ENCODE measurements around the gene CDC73. TPM values are rescaled to one million over a fixed set of nuclear protein-coding genes. Genes with fewer than 3 reads are reported as not detected.

CDC73 gene
- total and polyA plus RNA-seq, 2 of the 13 experiments (the other 11 are each of a cell fraction or from before 2014, with no cell fraction given): 20.2 to 26.3 TPM

DNA sequence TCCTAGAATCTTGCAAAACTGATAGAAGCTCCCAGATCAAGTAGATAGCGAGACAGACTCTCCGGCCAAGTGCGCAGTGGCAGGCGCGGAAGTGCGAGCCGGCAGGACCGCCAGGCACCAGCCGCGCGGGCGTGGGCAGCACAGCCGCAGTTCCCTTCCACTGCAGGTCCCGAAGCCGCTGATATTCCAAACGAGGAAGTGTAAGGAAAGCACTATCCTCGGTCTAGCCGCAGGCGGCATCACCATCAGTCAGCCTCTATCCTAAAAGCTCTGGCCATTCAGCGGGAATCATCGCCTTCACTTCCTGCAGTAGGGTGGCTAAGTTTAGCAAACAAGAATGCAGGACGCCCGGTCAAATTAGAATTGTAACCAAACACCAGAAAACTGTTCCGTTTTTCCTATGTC lies 17.3 kb upstream of the CDC73 start (continued):
- TF ChIP-seq SRSF4 (IDR thresholded peaks at IDR 0.05; ENCODE audit: low read depth, low read length, poor library complexity, severe bottlenecking) (no peak), ZNF431 (CRISPR knock-in tag; IDR thresholded peaks at IDR 0.05; ENCODE audit: borderline replicate concordance, low read depth) (no peak), JUN (CRISPR knock-in tag; IDR thresholded peaks at IDR 0.05) (no peak), ARNT (IDR thresholded peaks at IDR 0.05) (no peak), THYN1 (CRISPR knock-in tag; IDR thresholded peaks at IDR 0.05; ENCODE audit: borderline replicate concordance, low read depth) (no peak), PTBP1 (IDR thresholded peaks at IDR 0.05; ENCODE audit: low read depth, low read length, poor library complexity, severe bottlenecking) (no peak), ZMYM3 (CRISPR knock-in tag; IDR thresholded peaks at IDR 0.05) (0 out of 2 replicates have a peak, but pooled peaks have one; percentile 22), CAMTA2 (CRISPR knock-in tag; IDR thresholded peaks at IDR 0.05; ENCODE audit: borderline replicate concordance) (no peak), ZNF33B (CRISPR knock-in tag; IDR thresholded peaks at IDR 0.05) (no peak), POLR2AphosphoS5 (IDR thresholded peaks at IDR 0.05; ENCODE audit: low read depth, low read length) (no peak), SSRP1 (CRISPR knock-in tag; IDR thresholded peaks at IDR 0.05) (0 out of 2 replicates have a peak, but pooled peaks have one; percentile 24), KMT2A (CRISPR knock-in tag; IDR thresholded peaks at IDR 0.05) (peak; percentile 27; the same call in 1 of the 2 replicates), ZNF138 (CRISPR knock-in tag; IDR thresholded peaks at IDR 0.05; ENCODE audit: low read depth) (no peak), GABPB1 (CRISPR knock-in tag; IDR thresholded peaks at IDR 0.05) (0 out of 2 replicates have a peak, but pooled peaks have one; percentile 32), ZNF224 (CRISPR knock-in tag; IDR thresholded peaks at IDR 0.05) (no peak), PAWR (CRISPR knock-in tag; IDR thresholded peaks at IDR 0.05; ENCODE audit: borderline replicate concordance) (no peak)
- TF ChIP-seq, protein P1, sequence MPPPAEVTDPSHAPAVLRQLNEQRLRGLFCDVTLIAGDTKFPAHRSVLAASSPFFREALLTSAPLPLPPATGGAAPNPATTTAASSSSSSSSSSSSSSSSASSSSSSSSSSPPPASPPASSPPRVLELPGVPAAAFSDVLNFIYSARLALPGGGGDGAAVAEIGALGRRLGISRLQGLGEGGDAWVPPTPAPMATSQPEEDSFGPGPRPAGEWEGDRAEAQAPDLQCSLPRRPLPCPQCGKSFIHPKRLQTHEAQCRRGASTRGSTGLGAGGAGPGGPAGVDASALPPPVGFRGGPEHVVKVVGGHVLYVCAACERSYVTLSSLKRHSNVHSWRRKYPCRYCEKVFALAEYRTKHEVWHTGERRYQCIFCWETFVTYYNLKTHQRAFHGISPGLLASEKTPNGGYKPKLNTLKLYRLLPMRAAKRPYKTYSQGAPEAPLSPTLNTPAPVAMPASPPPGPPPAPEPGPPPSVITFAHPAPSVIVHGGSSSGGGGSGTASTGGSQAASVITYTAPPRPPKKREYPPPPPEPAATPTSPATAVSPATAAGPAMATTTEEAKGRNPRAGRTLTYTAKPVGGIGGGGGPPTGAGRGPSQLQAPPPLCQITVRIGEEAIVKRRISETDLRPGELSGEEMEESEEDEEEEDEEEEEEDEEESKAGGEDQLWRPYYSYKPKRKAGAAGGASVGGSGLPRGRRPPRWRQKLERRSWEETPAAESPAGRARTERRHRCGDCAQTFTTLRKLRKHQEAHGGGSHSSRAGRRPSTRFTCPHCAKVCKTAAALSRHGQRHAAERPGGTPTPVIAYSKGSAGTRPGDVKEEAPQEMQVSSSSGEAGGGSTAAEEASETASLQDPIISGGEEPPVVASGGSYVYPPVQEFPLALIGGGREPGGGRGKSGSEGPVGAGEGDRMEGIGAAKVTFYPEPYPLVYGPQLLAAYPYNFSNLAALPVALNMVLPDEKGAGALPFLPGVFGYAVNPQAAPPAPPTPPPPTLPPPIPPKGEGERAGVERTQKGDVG (CRISPR knock-in tag; IDR thresholded peaks at IDR 0.05; ENCODE audit: borderline replicate concordance): no peak
- TF ChIP-seq, protein P2, sequence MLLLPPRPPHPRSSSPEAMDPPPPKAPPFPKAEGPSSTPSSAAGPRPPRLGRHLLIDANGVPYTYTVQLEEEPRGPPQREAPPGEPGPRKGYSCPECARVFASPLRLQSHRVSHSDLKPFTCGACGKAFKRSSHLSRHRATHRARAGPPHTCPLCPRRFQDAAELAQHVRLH (CRISPR knock-in tag; IDR thresholded peaks at IDR 0.05; ENCODE audit: borderline replicate concordance, low read depth): no peak
- TF ChIP-seq, protein P3, sequence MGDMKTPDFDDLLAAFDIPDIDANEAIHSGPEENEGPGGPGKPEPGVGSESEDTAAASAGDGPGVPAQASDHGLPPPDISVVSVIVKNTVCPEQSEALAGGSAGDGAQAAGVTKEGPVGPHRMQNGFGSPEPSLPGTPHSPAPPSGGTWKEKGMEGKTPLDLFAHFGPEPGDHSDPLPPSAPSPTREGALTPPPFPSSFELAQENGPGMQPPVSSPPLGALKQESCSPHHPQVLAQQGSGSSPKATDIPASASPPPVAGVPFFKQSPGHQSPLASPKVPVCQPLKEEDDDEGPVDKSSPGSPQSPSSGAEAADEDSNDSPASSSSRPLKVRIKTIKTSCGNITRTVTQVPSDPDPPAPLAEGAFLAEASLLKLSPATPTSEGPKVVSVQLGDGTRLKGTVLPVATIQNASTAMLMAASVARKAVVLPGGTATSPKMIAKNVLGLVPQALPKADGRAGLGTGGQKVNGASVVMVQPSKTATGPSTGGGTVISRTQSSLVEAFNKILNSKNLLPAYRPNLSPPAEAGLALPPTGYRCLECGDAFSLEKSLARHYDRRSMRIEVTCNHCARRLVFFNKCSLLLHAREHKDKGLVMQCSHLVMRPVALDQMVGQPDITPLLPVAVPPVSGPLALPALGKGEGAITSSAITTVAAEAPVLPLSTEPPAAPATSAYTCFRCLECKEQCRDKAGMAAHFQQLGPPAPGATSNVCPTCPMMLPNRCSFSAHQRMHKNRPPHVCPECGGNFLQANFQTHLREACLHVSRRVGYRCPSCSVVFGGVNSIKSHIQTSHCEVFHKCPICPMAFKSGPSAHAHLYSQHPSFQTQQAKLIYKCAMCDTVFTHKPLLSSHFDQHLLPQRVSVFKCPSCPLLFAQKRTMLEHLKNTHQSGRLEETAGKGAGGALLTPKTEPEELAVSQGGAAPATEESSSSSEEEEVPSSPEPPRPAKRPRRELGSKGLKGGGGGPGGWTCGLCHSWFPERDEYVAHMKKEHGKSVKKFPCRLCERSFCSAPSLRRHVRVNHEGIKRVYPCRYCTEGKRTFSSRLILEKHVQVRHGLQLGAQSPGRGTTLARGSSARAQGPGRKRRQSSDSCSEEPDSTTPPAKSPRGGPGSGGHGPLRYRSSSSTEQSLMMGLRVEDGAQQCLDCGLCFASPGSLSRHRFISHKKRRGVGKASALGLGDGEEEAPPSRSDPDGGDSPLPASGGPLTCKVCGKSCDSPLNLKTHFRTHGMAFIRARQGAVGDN (CRISPR knock-in tag; IDR thresholded peaks at IDR 0.05): no peak
- TF ChIP-seq, protein P4, sequence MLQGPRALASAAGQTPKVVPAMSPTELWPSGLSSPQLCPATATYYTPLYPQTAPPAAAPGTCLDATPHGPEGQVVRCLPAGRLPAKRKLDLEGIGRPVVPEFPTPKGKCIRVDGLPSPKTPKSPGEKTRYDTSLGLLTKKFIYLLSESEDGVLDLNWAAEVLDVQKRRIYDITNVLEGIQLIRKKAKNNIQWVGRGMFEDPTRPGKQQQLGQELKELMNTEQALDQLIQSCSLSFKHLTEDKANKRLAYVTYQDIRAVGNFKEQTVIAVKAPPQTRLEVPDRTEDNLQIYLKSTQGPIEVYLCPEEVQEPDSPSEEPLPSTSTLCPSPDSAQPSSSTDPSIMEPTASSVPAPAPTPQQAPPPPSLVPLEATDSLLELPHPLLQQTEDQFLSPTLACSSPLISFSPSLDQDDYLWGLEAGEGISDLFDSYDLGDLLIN (CRISPR knock-in tag; IDR thresholded peaks at IDR 0.05; ENCODE audit: borderline replicate concordance): no peak
- TF ChIP-seq, protein P5, sequence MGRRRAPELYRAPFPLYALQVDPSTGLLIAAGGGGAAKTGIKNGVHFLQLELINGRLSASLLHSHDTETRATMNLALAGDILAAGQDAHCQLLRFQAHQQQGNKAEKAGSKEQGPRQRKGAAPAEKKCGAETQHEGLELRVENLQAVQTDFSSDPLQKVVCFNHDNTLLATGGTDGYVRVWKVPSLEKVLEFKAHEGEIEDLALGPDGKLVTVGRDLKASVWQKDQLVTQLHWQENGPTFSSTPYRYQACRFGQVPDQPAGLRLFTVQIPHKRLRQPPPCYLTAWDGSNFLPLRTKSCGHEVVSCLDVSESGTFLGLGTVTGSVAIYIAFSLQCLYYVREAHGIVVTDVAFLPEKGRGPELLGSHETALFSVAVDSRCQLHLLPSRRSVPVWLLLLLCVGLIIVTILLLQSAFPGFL (CRISPR knock-in tag; IDR thresholded peaks at IDR 0.05): no peak

Measured in HepG2 (cell line).